Transverse colon (tissue), 3 donors: ENCODE data around the gene ABCG2.

Experiments
- CTCF ChIP-seq, 5 experiments: fragments of 200-600 bp in 3 of 5; fragments of 450-650 bp in 2 of 5; sonication (generic) in 3 of 5; IDR thresholded peaks; 1 replicate in 2 of 5; 2 replicates in 3 of 5; pipeline ENCODE4 v1.5.1; 2016 to 2017; ENCODE audit warnings: antibody characterized with exemption in 5 of 5, inconsistent platforms in 3 of 5, mild to moderate bottlenecking in 2 of 5, moderate library complexity in 1 of 5
- EP300 ChIP-seq: sonication (generic); formaldehyde crosslinking; IDR thresholded peaks from one replicate; pipeline ENCODE4 v1.6.1; 2017; ENCODE audit warnings: antibody characterized with exemption, low read depth

- no peak for TF ChIP-seq CTCF (IDR thresholded peaks at IDR 0.05)
- TF ChIP-seq EP300 = no peak
Observed at GRCh38 chr4:88097781-88098180, 60.7 kb downstream of the ABCG2 start.
